ENCODE results near the gene VTI1B. TPM values are rescaled to one million over a fixed set of nuclear protein-coding genes. Genes with fewer than 3 reads are reported as not detected.
"Not testable (repeated sequence)": the region's sequence is repeated elsewhere in the genome, so short reads cannot be mapped to it uniquely, and the experiment has no call there.

Gene VTI1B
- 77.7 and 77.8 TPM in 2 replicates for total RNA-seq

DNA sequence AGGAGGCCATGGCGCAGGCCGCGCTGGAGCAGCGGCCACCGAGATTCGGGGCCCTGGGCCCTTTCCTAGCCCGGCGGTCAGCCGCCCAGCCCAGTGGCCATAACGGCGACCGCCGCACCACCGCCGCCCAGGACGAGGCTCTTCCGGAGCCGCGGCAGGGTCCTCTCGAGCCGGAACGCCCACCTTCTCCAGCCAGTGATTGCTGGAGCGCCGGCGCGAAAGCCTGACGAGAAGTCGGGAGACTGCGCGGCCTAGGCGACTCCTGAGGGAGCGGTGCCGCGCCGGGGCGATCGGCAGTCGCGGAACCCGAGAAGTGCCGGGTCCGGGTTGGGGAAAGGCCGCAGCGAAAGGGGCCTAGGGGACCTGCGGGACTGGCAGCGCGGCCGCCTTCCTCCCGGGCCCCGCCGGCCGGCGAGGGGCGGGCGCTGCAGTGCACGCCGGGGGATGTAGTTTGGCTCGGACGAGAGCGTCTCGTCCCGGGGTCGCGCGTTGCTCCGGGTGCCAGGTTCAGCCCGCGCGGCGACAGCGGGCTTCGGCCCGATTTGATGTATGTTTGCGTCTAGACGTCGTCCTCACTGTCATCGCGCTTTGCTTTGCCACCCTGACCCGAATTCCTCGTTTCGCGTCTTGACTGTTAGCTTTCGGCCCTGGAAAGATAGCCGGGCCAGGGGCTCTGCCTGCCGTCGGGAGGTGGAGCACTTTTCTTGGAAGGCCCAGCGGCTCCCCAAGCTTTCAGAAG, at the start of gene VTI1B:
TSS of gene VTI1B (minus strand) at position 153 of the 739 bp plus-strand sequence. CDS start at position 10, 143 bp downstream.
- Mint-ChIP-seq H3K27ac (peak within 1 kb of the TSS; percentile 87), H3K4me1 (ENCODE audit: low read depth) (peaks cover 41% of the 10 kb centered on the region), H3K4me3 (peak within 1 kb of the TSS; percentile 90), H3K27me3 (ENCODE audit: insufficient read depth) (no peaks in the 10 kb centered on the region), H3K36me3 (ENCODE audit: low read depth) (peaks cover 24% of the 10 kb centered on the region), H3K9me3 (no peaks in the 10 kb centered on the region)
- DNase-seq (ENCODE audit: low spot score) = peak; percentile 70
- intact Hi-C loops (cut with micrococcal nuclease) = loop anchor here (1.0 to 10.0 kb wide), 7 partner anchors 21 to 1720 kb away; partner anchors contain the start of genes ARG2, EIF2S1, ERH and PIGH

DNA sequence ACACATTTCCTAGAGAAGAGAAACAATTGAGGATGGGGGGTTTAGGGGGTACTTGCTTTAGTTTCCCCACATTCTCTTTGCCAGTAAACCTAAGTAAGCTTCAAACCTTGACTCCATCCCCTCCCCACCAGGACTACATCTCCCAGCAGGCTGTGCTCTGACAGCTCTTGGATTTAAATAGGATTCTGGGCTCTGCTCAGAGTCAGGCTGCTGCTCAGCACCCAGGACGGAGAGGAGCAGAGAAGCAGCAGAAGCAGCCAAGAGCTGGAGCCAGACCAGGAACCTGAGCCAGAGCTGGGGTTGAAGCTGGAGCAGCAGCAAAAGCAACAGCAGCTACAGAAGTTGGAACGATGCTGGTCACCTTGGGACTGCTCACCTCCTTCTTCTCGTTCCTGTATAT, 47.9 kb upstream of the VTI1B start:
- Mint-ChIP-seq H3K27ac (no peak overlapping the region), H3K36me3 (ENCODE audit: low read depth) (no peaks in the 10 kb centered on the region), H3K4me3 (no peak overlapping the region), H3K9me3 (no peaks in the 10 kb centered on the region), H3K4me1 (ENCODE audit: low read depth) (no peaks in the 10 kb centered on the region), H3K27me3 (ENCODE audit: insufficient read depth) (peaks cover 22% of the 10 kb centered on the region)
- intact Hi-C loops (cut with micrococcal nuclease) = no loop called here
- no peak for DNase-seq (ENCODE audit: low spot score)

GRCh38 chr14:67721875-67722274, 47.4 kb upstream of the VTI1B start:
- no peak overlapping the region for H3K4me3 Mint-ChIP-seq
- intact Hi-C loops (cut with micrococcal nuclease) = no loop called here
- H3K9me3 Mint-ChIP-seq = no peaks in the 10 kb centered on the region
- no peaks in the 10 kb centered on the region for H3K4me1 Mint-ChIP-seq (ENCODE audit: low read depth)
- no peak for DNase-seq (ENCODE audit: low spot score)
- H3K27ac Mint-ChIP-seq = no peak overlapping the region
- H3K36me3 Mint-ChIP-seq (ENCODE audit: low read depth) = no peaks in the 10 kb centered on the region
- H3K27me3 Mint-ChIP-seq (ENCODE audit: insufficient read depth) = peaks cover 22% of the 10 kb centered on the region

DNA sequence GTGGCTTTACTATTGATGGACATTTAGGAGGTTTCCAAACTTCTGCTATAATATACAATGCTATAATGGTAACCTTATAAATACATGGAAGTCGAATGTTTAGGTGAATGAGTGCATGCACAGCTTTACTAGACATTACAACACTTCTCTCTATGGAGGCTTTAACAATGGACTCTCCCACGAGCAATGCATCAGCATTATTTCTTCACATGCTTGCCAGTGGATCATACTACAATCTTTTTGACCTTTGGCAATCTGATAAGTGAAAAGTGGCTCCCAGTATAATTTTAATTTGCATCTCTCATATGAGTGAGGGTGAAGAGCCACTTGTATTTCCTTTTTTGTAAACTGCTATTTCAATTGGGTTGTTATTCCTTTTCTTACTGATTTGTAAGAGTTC, 45.4 kb upstream of the VTI1B start:
- no peaks in the 10 kb centered on the region for H3K9me3 Mint-ChIP-seq
- intact Hi-C loops (cut with micrococcal nuclease) = no loop called here
- H3K27me3 Mint-ChIP-seq (ENCODE audit: insufficient read depth) = peaks cover 22% of the 10 kb centered on the region
- no peaks in the 10 kb centered on the region for H3K36me3 Mint-ChIP-seq (ENCODE audit: low read depth)
- no peak overlapping the region for H3K27ac Mint-ChIP-seq
- no peak for DNase-seq (ENCODE audit: low spot score)
- no peaks in the 10 kb centered on the region for H3K4me1 Mint-ChIP-seq (ENCODE audit: low read depth)
- no peak overlapping the region for H3K4me3 Mint-ChIP-seq

- intact Hi-C loops (cut with micrococcal nuclease); H3K9me3 Mint-ChIP-seq; DNase-seq (ENCODE audit: low spot score); H3K4me3 Mint-ChIP-seq; H3K27ac Mint-ChIP-seq; H3K36me3 Mint-ChIP-seq (ENCODE audit: low read depth); H3K4me1 Mint-ChIP-seq (ENCODE audit: low read depth): not testable (repeated sequence)
- peaks cover 20% of the 10 kb centered on the region for H3K27me3 Mint-ChIP-seq (ENCODE audit: insufficient read depth)
Observed at GRCh38 chr14:67719385-67719784, 45.0 kb upstream of the VTI1B start.

- no peak overlapping the region for H3K27ac Mint-ChIP-seq
- peaks cover 19% of the 10 kb centered on the region for H3K27me3 Mint-ChIP-seq (ENCODE audit: insufficient read depth)
- H3K4me3 Mint-ChIP-seq = no peak overlapping the region
- DNase-seq (ENCODE audit: low spot score) = no peak
- H3K36me3 Mint-ChIP-seq (ENCODE audit: low read depth) = no peaks in the 10 kb centered on the region
- H3K4me1 Mint-ChIP-seq (ENCODE audit: low read depth) = no peaks in the 10 kb centered on the region
- no peaks in the 10 kb centered on the region for H3K9me3 Mint-ChIP-seq
- intact Hi-C loops (cut with micrococcal nuclease) = no loop called here
Observed at GRCh38 chr14:67718265-67718664, 43.8 kb upstream of the VTI1B start.

- Mint-ChIP-seq H3K4me3 (no peak overlapping the region), H3K36me3 (ENCODE audit: low read depth) (no peaks in the 10 kb centered on the region), H3K27ac (no peak overlapping the region), H3K9me3 (no peaks in the 10 kb centered on the region), H3K27me3 (ENCODE audit: insufficient read depth) (peaks cover 9% of the 10 kb centered on the region), H3K4me1 (ENCODE audit: low read depth) (no peaks in the 10 kb centered on the region)
- intact Hi-C loops (cut with micrococcal nuclease) = no loop called here
- no peak for DNase-seq (ENCODE audit: low spot score)
Observed at GRCh38 chr14:67717048-67717447, 42.6 kb upstream of the VTI1B start.

GRCh38 chr14:67710209-67710608, 35.8 kb upstream of the VTI1B start:
- H3K36me3 Mint-ChIP-seq (ENCODE audit: low read depth) = no peaks in the 10 kb centered on the region
- intact Hi-C loops (cut with micrococcal nuclease) = no loop called here
- peaks cover 12% of the 10 kb centered on the region for H3K9me3 Mint-ChIP-seq
- no peak overlapping the region for H3K27ac Mint-ChIP-seq
- H3K4me1 Mint-ChIP-seq (ENCODE audit: low read depth) = no peaks in the 10 kb centered on the region
- DNase-seq (ENCODE audit: low spot score) = no peak
- H3K4me3 Mint-ChIP-seq = no peak overlapping the region
- peaks cover 2% of the 10 kb centered on the region for H3K27me3 Mint-ChIP-seq (ENCODE audit: insufficient read depth)

DNA sequence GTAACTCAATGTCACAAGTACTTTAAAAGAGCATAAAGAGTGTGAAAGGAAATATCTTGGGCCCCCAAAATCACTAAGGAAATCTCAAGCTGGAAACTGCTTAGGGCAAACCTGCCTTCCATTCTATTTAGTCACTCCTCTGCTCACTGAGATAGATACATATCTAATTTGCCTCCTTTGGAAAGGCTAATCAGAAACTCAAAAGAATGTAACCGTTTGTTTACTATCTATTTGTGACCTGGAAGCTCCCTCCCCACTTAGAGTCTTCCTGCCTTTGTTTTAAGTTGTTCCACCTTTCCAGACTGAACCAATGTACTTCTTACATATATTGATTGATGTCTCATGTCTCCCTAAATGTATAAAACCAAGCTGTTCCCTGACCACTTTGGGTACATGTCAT, 35.4 kb upstream of the VTI1B start:
- H3K36me3 Mint-ChIP-seq (ENCODE audit: low read depth); H3K4me3 Mint-ChIP-seq; intact Hi-C loops (cut with micrococcal nuclease); DNase-seq (ENCODE audit: low spot score); H3K27me3 Mint-ChIP-seq (ENCODE audit: insufficient read depth); H3K4me1 Mint-ChIP-seq (ENCODE audit: low read depth); H3K27ac Mint-ChIP-seq: not testable (repeated sequence)
- H3K9me3 Mint-ChIP-seq = peaks cover 12% of the 10 kb centered on the region

- intact Hi-C loops (cut with micrococcal nuclease); DNase-seq (ENCODE audit: low spot score); H3K27ac Mint-ChIP-seq; H3K27me3 Mint-ChIP-seq (ENCODE audit: insufficient read depth); H3K4me1 Mint-ChIP-seq (ENCODE audit: low read depth); H3K36me3 Mint-ChIP-seq (ENCODE audit: low read depth); H3K4me3 Mint-ChIP-seq: not testable (repeated sequence)
- peaks cover 12% of the 10 kb centered on the region for H3K9me3 Mint-ChIP-seq
Observed at GRCh38 chr14:67709346-67709745, 34.9 kb upstream of the VTI1B start.

DNA sequence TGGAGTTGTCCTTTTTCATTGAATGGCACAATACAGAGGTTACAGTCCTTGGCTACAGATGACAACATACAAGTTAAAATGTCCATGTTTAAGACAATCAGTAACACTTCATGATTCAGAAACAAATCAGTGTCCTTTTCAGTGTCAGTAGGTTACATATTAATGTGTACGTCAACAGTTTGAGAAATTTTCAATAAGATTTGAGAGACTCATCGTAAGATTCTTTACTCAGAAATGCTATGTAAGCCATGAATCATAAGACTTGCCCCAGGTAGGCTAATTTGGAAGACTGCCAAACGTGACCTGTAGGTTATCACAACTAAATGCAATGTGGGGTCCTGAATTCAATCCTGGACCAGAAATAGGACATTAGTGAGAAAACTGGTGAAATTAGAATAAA, 30.8 kb upstream of the VTI1B start:
- H3K4me1 Mint-ChIP-seq (ENCODE audit: low read depth) = no peaks in the 10 kb centered on the region
- no peaks in the 10 kb centered on the region for H3K36me3 Mint-ChIP-seq (ENCODE audit: low read depth)
- H3K4me3 Mint-ChIP-seq = no peak overlapping the region
- peaks cover 8% of the 10 kb centered on the region for H3K9me3 Mint-ChIP-seq
- DNase-seq (ENCODE audit: low spot score) = no peak
- peaks cover 4% of the 10 kb centered on the region for H3K27me3 Mint-ChIP-seq (ENCODE audit: insufficient read depth)
- H3K27ac Mint-ChIP-seq = no peak overlapping the region
- intact Hi-C loops (cut with micrococcal nuclease) = loop anchor here (2.0 kb wide), 1 partner anchor 30 kb away; the partner anchor contains the start of gene VTI1B

GRCh38 chr14:67704484-67705089, 30.2 kb upstream of the VTI1B start:
- intact Hi-C loops (cut with micrococcal nuclease) = loop anchor here (1.0 to 2.0 kb wide), 7 partner anchors 9 to 277 kb away; partner anchors contain the start of genes RDH11 and VTI1B
- peaks cover 4% of the 10 kb centered on the region for H3K27me3 Mint-ChIP-seq (ENCODE audit: insufficient read depth)
- no peak overlapping the region for H3K4me3 Mint-ChIP-seq
- no peak overlapping the region for H3K27ac Mint-ChIP-seq
- H3K36me3 Mint-ChIP-seq (ENCODE audit: low read depth) = no peaks in the 10 kb centered on the region
- DNase-seq (ENCODE audit: low spot score) = peak; percentile 12
- H3K9me3 Mint-ChIP-seq = peaks cover 2% of the 10 kb centered on the region
- no peaks in the 10 kb centered on the region for H3K4me1 Mint-ChIP-seq (ENCODE audit: low read depth)

DNA sequence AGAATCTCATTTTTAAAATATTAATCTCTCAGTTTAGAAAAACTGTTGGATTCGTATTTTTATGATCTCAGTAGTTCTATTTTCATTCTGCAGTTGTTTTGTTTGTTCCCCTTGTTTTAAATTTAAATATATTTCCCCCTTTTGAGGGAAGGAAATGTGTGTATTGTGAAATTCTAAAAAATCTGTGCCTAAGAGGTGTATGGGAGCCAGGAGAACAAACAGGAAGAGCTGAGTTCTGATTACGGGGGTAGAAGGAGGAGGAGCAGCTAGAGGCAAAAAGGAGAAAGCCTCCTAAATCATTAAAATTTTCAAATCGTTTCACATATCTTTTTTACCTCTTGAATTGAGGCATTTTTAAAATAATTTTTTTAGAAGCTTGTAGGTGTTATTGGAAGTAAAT, 29.6 kb upstream of the VTI1B start:
- no peak overlapping the region for H3K4me3 Mint-ChIP-seq

More for the DNA sequence above, 29.6 kb upstream of the VTI1B start:
- Mint-ChIP-seq H3K4me1 (ENCODE audit: low read depth) (no peaks in the 10 kb centered on the region), H3K27me3 (ENCODE audit: insufficient read depth) (peaks cover 4% of the 10 kb centered on the region), H3K9me3 (no peaks in the 10 kb centered on the region), H3K36me3 (ENCODE audit: low read depth) (no peaks in the 10 kb centered on the region), H3K27ac (no peak overlapping the region)
- no peak for DNase-seq (ENCODE audit: low spot score)
- intact Hi-C loops (cut with micrococcal nuclease) = loop anchor here (1.0 to 2.0 kb wide), 7 partner anchors 9 to 277 kb away; partner anchors contain the start of genes RDH11 and VTI1B

All from activated T-helper 1 cell treated with anti-CD3 and anti-CD28 coated beads, Interleukin-12 subunit alpha, Interleukin-12 subunit beta, Interleukin-2, Interleukin-4 antibody, amounts not matched to agents 30 ng/mL and 10 ng/mL and 1 ng/mL, durations not matched to agents 14 hours and 24 hours and 36 hours (primary cell).